ENCODE results near the gene TMEM225B. TPM values are rescaled to one million over a fixed set of nuclear protein-coding genes. Genes with fewer than 3 reads are reported as not detected.

Gene TMEM225B
- total RNA-seq, 4 donors from 2014 or later = 0.82 to 1.8 (median 0.89) TPM

DNA sequence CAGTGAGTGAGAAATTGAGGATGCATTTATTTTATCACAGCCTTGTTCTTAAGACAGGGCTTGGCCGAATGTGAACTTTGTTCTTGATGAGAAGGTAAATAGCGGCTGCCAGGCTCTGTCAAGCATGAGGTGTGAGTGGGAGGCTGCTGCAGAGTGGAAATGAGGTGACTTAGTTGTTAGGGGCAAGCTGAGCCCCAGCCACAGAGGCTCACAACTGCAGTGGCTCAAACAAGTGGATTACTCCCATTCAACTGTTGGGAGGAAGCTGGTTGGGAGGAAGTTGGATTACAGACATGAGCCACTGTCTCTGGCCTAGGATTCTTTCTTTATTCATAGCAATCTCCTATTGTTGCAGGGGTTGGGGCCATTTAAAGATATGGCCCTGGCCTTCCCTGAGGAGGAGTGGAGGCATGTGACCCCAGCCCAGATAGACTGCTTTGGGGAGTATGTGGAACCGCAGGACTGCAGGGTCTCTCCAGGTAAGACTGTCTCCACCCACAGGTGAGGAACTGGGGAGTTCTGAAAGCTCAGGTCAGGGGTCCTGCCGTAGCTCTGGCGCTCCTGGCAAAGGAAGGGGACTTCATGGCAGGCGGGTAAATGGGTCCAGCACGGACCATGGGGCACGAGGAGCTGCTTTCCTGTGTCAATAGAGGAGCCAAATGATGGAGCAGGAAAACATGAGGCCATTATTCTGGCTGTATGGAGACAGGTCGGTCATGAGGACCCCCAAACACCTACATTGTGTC lies 25.8 kb downstream of the TMEM225B start:
- DNase-seq (ENCODE audit: low spot score) (no peak), ATAC-seq (ENCODE audit: low FRiP score) (no peak)
- TF ChIP-seq CTCF (IDR thresholded peaks at IDR 0.05) = no peak

DNA sequence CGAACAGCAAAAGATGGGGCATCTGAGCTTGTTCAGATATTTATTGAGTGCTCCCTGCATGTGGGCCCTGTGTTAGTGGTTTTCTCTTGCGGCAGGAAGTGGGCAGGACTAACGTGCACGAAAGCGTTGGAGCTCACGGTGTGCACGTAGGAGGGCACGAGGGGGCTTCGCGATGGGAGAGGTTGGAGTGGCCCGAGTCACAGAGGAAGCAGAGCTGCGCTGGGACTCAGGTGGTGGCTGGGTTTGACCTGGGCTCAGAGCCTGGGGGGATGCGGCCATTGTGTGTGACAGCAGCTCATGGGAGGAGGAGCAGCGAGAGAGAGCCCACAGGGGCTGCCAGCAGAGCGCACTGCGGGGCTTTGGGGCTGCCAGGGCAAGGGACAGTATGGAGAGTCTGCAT lies 26.4 kb downstream of the TMEM225B start:
- DNase-seq (ENCODE audit: low spot score) = no peak
- ATAC-seq (ENCODE audit: low FRiP score) = no peak
- TF ChIP-seq CTCF (IDR thresholded peaks at IDR 0.05) = no peak

DNA sequence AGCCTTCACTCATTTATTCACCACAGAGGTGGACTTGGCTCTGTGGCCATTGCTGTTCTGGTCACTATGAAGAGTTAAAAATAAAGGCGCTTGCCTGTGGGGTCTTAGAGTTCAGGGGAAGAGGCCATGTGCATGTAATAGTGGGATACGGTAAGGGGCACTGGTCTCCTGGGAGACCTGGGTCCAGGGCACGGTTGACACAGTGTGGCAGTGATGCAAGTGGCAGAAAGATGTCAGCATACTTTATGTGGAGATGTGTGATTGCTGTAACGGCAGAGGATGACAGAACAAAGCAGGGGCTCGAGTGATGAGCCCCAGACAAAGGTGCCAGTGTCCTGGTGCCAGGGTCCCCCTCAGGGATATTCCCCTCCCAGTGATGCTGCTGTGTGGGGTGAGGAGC lies 27.3 kb downstream of the TMEM225B start:
- no peak for DNase-seq (ENCODE audit: low spot score)
- no peak for ATAC-seq (ENCODE audit: low FRiP score)
- TF ChIP-seq CTCF (IDR thresholded peaks at IDR 0.05) = no peak

GRCh38 chr7:99625961-99626360 lies 27.9 kb downstream of the TMEM225B start:
- DNase-seq (ENCODE audit: low spot score) (no peak), ATAC-seq (ENCODE audit: low FRiP score) (no peak)
- no peak for TF ChIP-seq CTCF (IDR thresholded peaks at IDR 0.05)

GRCh38 chr7:99626661-99627060 lies 28.6 kb downstream of the TMEM225B start:
- ATAC-seq (ENCODE audit: low FRiP score) = no peak
- no peak for TF ChIP-seq CTCF (IDR thresholded peaks at IDR 0.05)
- no peak for DNase-seq (ENCODE audit: low spot score)

DNA sequence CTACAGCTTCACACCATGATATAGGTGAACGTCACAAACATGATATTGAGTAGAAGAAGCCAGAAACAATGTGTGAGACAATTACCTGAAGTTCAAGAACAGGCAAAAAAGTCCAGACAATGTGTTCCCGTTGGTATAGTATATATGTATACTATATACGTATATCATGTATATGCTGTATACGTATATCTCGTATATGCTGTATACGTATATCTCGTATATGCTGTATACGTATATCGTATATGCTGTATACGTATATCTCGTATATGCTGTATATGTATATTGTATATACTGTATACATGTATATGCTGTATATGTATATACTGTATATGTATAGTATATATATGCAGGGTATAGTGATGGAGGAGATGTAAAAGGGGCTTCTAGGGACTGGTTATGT lies 29.4 kb downstream of the TMEM225B start:
- TF ChIP-seq CTCF (IDR thresholded peaks at IDR 0.05) = no peak
- DNase-seq (ENCODE audit: low spot score) = no peak
- ATAC-seq (ENCODE audit: low FRiP score) = no peak

Measured in omental fat pad (tissue), 4 donors.